NCI-H1417 treated with DMSO at 0.1 percent for 48 hours (cell line): Measurements from ENCODE around the gene RTP3.
A peak's percentile ranks its signal among the peaks of the same experiment; 100 is the strongest.

ENCODE experiments used
- DNase-seq: peaks from one replicate; lab custom pipeline; 2025; lab: John Stamatoyannopoulos, UW

The RTP3 gene

GRCh38 chr3:46469680-46470357, 28.0 kb upstream of the RTP3 start:
- no peak for DNase-seq

- no peak for DNase-seq
Observed at GRCh38 chr3:46470831-46471230, 26.9 kb upstream of the RTP3 start.

- no peak for DNase-seq
Observed at GRCh38 chr3:46471371-46471914, 26.3 kb upstream of the RTP3 start.

- DNase-seq = no peak
Observed at GRCh38 chr3:46472736-46473135, 25.0 kb upstream of the RTP3 start.

- no peak for DNase-seq
Observed at GRCh38 chr3:46477145-46477544, 20.6 kb upstream of the RTP3 start.

GRCh38 chr3:46477756-46478155, 20.0 kb upstream of the RTP3 start:
- no peak for DNase-seq

GRCh38 chr3:46478341-46478740, 19.4 kb upstream of the RTP3 start:
- no peak for DNase-seq

GRCh38 chr3:46479021-46479420, 18.8 kb upstream of the RTP3 start:
- DNase-seq = no peak

- no peak for DNase-seq
Observed at GRCh38 chr3:46479696-46480095, 18.1 kb upstream of the RTP3 start.

GRCh38 chr3:46480491-46481195, 17.1 kb upstream of the RTP3 start:
- DNase-seq = no peak

- DNase-seq = no peak
Observed at GRCh38 chr3:46481636-46482035, 16.1 kb upstream of the RTP3 start.

GRCh38 chr3:46482632-46483350, 15.0 kb upstream of the RTP3 start:
- DNase-seq = no peak

- no peak for DNase-seq
Observed at GRCh38 chr3:46483825-46484224, 14.0 kb upstream of the RTP3 start.

GRCh38 chr3:46484388-46484787, 13.4 kb upstream of the RTP3 start:
- DNase-seq = no peak

GRCh38 chr3:46484911-46485778, 12.6 kb upstream of the RTP3 start:
- peak; percentile 32 for DNase-seq

- DNase-seq = no peak
Observed at GRCh38 chr3:46485779-46486175, 12.0 kb upstream of the RTP3 start.

- peak; percentile 58 for DNase-seq
Observed at GRCh38 chr3:46488735-46489361, 8.9 kb upstream of the RTP3 start.

- DNase-seq = no peak
Observed at GRCh38 chr3:46489381-46489780, 8.4 kb upstream of the RTP3 start.

- no peak for DNase-seq
Observed at GRCh38 chr3:46489875-46490274, 7.9 kb upstream of the RTP3 start.

GRCh38 chr3:46490338-46491084, 7.3 kb upstream of the RTP3 start:
- DNase-seq = no peak
